ENCODE data around the gene TTF1.

- TF ChIP-seq CTCF (IDR thresholded peaks at IDR 0.05), result no peak
- TF ChIP-seq POLR2A (IDR thresholded peaks at IDR 0.05), result no peak
- TF ChIP-seq POLR2AphosphoS5 (IDR thresholded peaks at IDR 0.05), result no peak
Measured at GRCh38 chr9:132430998-132431397, 24.4 kb upstream of the TTF1 start.
